Suprapubic skin (tissue), 4 donors: ENCODE measurements around the gene CYFIP2. TPM values are rescaled to one million over a fixed set of nuclear protein-coding genes. Genes with fewer than 3 reads are reported as not detected.

Experiments used
- DNase-seq, 2 donors: peaks; one replicate each; pipeline ENCODE4 v3.0.0-alpha.2; 2019; ENCODE audit warnings: low spot score in 2 of 2
- H3K27ac ChIP-seq: fragments of 200-600 bp; sonication (generic); one replicate; pipeline ENCODE4 v1.5.1; 2019
- H3K27me3 ChIP-seq: fragments of 200-600 bp; sonication (generic); one replicate; pipeline ENCODE4 v1.5.1; 2019
- H3K36me3 ChIP-seq: fragments of 200-600 bp; sonication (generic); one replicate; pipeline ENCODE4 v1.5.1; 2019
- H3K4me1 ChIP-seq: fragments of 200-600 bp; sonication (generic); one replicate; pipeline ENCODE4 v1.5.1; 2019
- H3K4me3 ChIP-seq: fragments of 200-600 bp; sonication (generic); one replicate; pipeline ENCODE4 v1.5.1; 2019; ENCODE audit warnings: mild to moderate bottlenecking
- H3K9me3 ChIP-seq: fragments of 200-600 bp; sonication (generic); one replicate; pipeline ENCODE4 v1.5.1; 2019
- CTCF ChIP-seq, 2 donors: fragments of 200-600 bp in 1 of 2; fragments of 450-650 bp in 1 of 2; sonication (generic) in 1 of 2; IDR thresholded peaks; one replicate each; pipeline ENCODE4 v1.5.1; 2016 to 2019; ENCODE audit warnings: antibody characterized with exemption in 2 of 2, mild to moderate bottlenecking in 1 of 2, moderate library complexity in 1 of 2
- EP300 ChIP-seq: sonication (generic); formaldehyde crosslinking; IDR thresholded peaks from one replicate; pipeline ENCODE4 v1.6.1; 2017; ENCODE audit warnings: antibody characterized with exemption
- POLR2A ChIP-seq, 2 donors: fragments of 450-650 bp; IDR thresholded peaks; one replicate each; pipeline ENCODE4 v1.6.1; 2017; ENCODE audit warnings: antibody characterized with exemption in 2 of 2, mild to moderate bottlenecking in 2 of 2, moderate library complexity in 2 of 2
- POLR2AphosphoS5 ChIP-seq, 3 donors: sonication (generic); formaldehyde crosslinking; IDR thresholded peaks; one replicate each; pipeline ENCODE4 v1.6.1; 2017; ENCODE audit warnings: antibody characterized with exemption in 3 of 3
- WGBS: methylation state at CpG from one replicate; pipeline ENCODE4 v1.1.5; 2018; 5-methylcytosine and 5-hydroxymethylcytosine counted together
- total RNA-seq, 4 donors: library from RNA; depleted of rRNA; stranded (reverse); fragments of >200 nt; gene quantifications; one replicate each; pipeline ENCODE4 v1.1.0, GENCODE V29; 2016

The CYFIP2 gene
- total RNA-seq, 4 donors from 2014 or later, result 12.7 to 17.1 (median 14.9) TPM

GRCh38 chr5:157295247-157295646 is 29.3 kb downstream of the CYFIP2 start:
- WGBS, result 27% methylated on average over 1 of the region's 1 CpG
- TF ChIP-seq CTCF (IDR thresholded peaks at IDR 0.05) (no peak), EP300 (no peak), POLR2AphosphoS5 (IDR thresholded peaks at IDR 0.05) (no peak), POLR2A (IDR thresholded peaks at IDR 0.05) (no peak)
- no peaks in the 10 kb centered on the region for H3K36me3 ChIP-seq

GRCh38 chr5:157300564-157300963 is 34.6 kb downstream of the CYFIP2 start:
- WGBS, result 88% methylated on average over 10 of the region's 10 CpGs
- Histone ChIP-seq H3K36me3 (no peaks in the 10 kb centered on the region), H3K4me1 (no peaks in the 10 kb centered on the region), H3K27ac (no peak overlapping the region), H3K4me3 (no peak overlapping the region), H3K27me3 (no peaks in the 10 kb centered on the region), H3K9me3 (no peaks in the 10 kb centered on the region)
- DNase-seq, result no peak
- TF ChIP-seq POLR2A (IDR thresholded peaks at IDR 0.05) (no peak), CTCF (IDR thresholded peaks at IDR 0.05) (no peak), EP300 (no peak), POLR2AphosphoS5 (IDR thresholded peaks at IDR 0.05) (no peak)

More at GRCh38 chr5:157295247-157295646, 29.3 kb downstream of the CYFIP2 start:
- DNase-seq, result no peak
- no peak overlapping the region for H3K27ac ChIP-seq
- H3K4me1 ChIP-seq, result no peaks in the 10 kb centered on the region
- H3K4me3 ChIP-seq, result no peak overlapping the region
- H3K9me3 ChIP-seq, result no peaks in the 10 kb centered on the region
- H3K27me3 ChIP-seq, result no peaks in the 10 kb centered on the region

- no peaks in the 10 kb centered on the region for H3K4me1 ChIP-seq
- TF ChIP-seq POLR2A (IDR thresholded peaks at IDR 0.05) (no peak), CTCF (IDR thresholded peaks at IDR 0.05) (no peak), POLR2AphosphoS5 (IDR thresholded peaks at IDR 0.05) (no peak), EP300 (no peak)
- no peaks in the 10 kb centered on the region for H3K27me3 ChIP-seq
- no peak overlapping the region for H3K27ac ChIP-seq
- H3K4me3 ChIP-seq, result no peak overlapping the region
- no peaks in the 10 kb centered on the region for H3K36me3 ChIP-seq
- H3K9me3 ChIP-seq, result no peaks in the 10 kb centered on the region
- no peak for DNase-seq
Measured at GRCh38 chr5:157301066-157301465, 35.1 kb downstream of the CYFIP2 start.

GRCh38 chr5:157303023-157303422 is 37.1 kb downstream of the CYFIP2 start:
- WGBS, result 95% methylated on average over 5 of the region's 5 CpGs
- H3K27me3 ChIP-seq, result no peaks in the 10 kb centered on the region
- H3K4me1 ChIP-seq, result no peaks in the 10 kb centered on the region
- no peak overlapping the region for H3K27ac ChIP-seq
- no peak overlapping the region for H3K4me3 ChIP-seq
- no peaks in the 10 kb centered on the region for H3K9me3 ChIP-seq
- TF ChIP-seq CTCF (IDR thresholded peaks at IDR 0.05) (no peak), EP300 (no peak), POLR2A (IDR thresholded peaks at IDR 0.05) (no peak), POLR2AphosphoS5 (IDR thresholded peaks at IDR 0.05) (no peak)
- no peaks in the 10 kb centered on the region for H3K36me3 ChIP-seq
- DNase-seq, result no peak

GRCh38 chr5:157303667-157304327 is 37.9 kb downstream of the CYFIP2 start:
- 49% methylated on average over 5 of the region's 8 CpGs for WGBS
- H3K4me3 ChIP-seq, result no peak overlapping the region
- no peaks in the 10 kb centered on the region for H3K4me1 ChIP-seq
- TF ChIP-seq POLR2A (IDR thresholded peaks at IDR 0.05) (no peak), EP300 (no peak), POLR2AphosphoS5 (IDR thresholded peaks at IDR 0.05) (no peak), CTCF (IDR thresholded peaks at IDR 0.05) (no peak)
- DNase-seq, result no peak
- H3K9me3 ChIP-seq, result no peaks in the 10 kb centered on the region
- no peaks in the 10 kb centered on the region for H3K36me3 ChIP-seq
- no peaks in the 10 kb centered on the region for H3K27me3 ChIP-seq
- no peak overlapping the region for H3K27ac ChIP-seq
